Measurements from ENCODE around the gene TMEM154. TPM values are rescaled to one million over a fixed set of nuclear protein-coding genes. Genes with fewer than 3 reads are reported as not detected.

TMEM154 gene
- total and polyA plus RNA-seq, 9 donors: 0.11 to 1.5 (median 0.53) TPM

GRCh38 chr4:152674359-152674758 lies 5.4 kb downstream of the TMEM154 start:
- DNase-seq: no peak
- intact Hi-C loops (cut with DNase I): no loop called here
- no peaks in the 10 kb centered on the region for H3K4me1 ChIP-seq (ENCODE audit: insufficient read depth)
- H3K36me3 ChIP-seq: no peaks in the 10 kb centered on the region
- no peak overlapping the region for H3K4me3 ChIP-seq
- H3K27me3 ChIP-seq: no peaks in the 10 kb centered on the region
- no peak for TF ChIP-seq POLR2A (IDR thresholded peaks at IDR 0.05)
- no peak for TF ChIP-seq CTCF (IDR thresholded peaks at IDR 0.05)
- no peak for TF ChIP-seq EP300 (IDR thresholded peaks at IDR 0.05)
- no peak overlapping the region for H3K27ac ChIP-seq
- WGBS, 3 donors: 88 to 91% (median 89%) methylated on average over 3 of the region's 3 CpGs
- H3K9me3 ChIP-seq: no peaks in the 10 kb centered on the region

- no peaks in the 10 kb centered on the region for H3K36me3 ChIP-seq
- H3K4me1 ChIP-seq (ENCODE audit: insufficient read depth): no peaks in the 10 kb centered on the region
- no peak overlapping the region for H3K27ac ChIP-seq
- H3K27me3 ChIP-seq: no peaks in the 10 kb centered on the region
- WGBS, 3 donors: 90 to 95% (median 92%) methylated on average over 4 of the region's 4 CpGs
- intact Hi-C loops (cut with DNase I): no loop called here
- H3K4me3 ChIP-seq: no peak overlapping the region
- DNase-seq: no peak
- TF ChIP-seq CTCF (IDR thresholded peaks at IDR 0.05) (no peak), POLR2A (IDR thresholded peaks at IDR 0.05) (no peak), EP300 (IDR thresholded peaks at IDR 0.05) (no peak)
- no peaks in the 10 kb centered on the region for H3K9me3 ChIP-seq
Observed at GRCh38 chr4:152673489-152673888, 6.3 kb downstream of the TMEM154 start.

GRCh38 chr4:152672206-152673092 lies 7.3 kb downstream of the TMEM154 start:
- H3K4me1 ChIP-seq (ENCODE audit: insufficient read depth): no peaks in the 10 kb centered on the region
- no peak overlapping the region for H3K27ac ChIP-seq
- H3K27me3 ChIP-seq: no peaks in the 10 kb centered on the region
- no peak overlapping the region for H3K4me3 ChIP-seq
- no peaks in the 10 kb centered on the region for H3K9me3 ChIP-seq
- intact Hi-C loops (cut with DNase I): no loop called here
- 75 to 83% (median 79%) methylated on average over 4 of the region's 4 CpGs for WGBS, 3 donors
- no peak for DNase-seq
- TF ChIP-seq EP300 (IDR thresholded peaks at IDR 0.05) (no peak), CTCF (IDR thresholded peaks at IDR 0.05) (no peak), POLR2A (IDR thresholded peaks at IDR 0.05) (no peak)
- H3K36me3 ChIP-seq: no peaks in the 10 kb centered on the region

- no peaks in the 10 kb centered on the region for H3K9me3 ChIP-seq
- 76 to 81% (median 81%) methylated on average over 11 of the region's 11 CpGs for WGBS, 3 donors
- no peak overlapping the region for H3K4me3 ChIP-seq
- H3K36me3 ChIP-seq: no peaks in the 10 kb centered on the region
- no peak for DNase-seq
- no peaks in the 10 kb centered on the region for H3K4me1 ChIP-seq (ENCODE audit: insufficient read depth)
- H3K27ac ChIP-seq: no peak overlapping the region
- TF ChIP-seq CTCF (IDR thresholded peaks at IDR 0.05) (no peak), EP300 (IDR thresholded peaks at IDR 0.05) (no peak), POLR2A (IDR thresholded peaks at IDR 0.05) (no peak)
- no peaks in the 10 kb centered on the region for H3K27me3 ChIP-seq
- intact Hi-C loops (cut with DNase I): no loop called here
Observed at GRCh38 chr4:152668338-152668964, 11.3 kb downstream of the TMEM154 start.

Data from ovary (tissue), 9 donors.